HL-60 (cell line): Measurements from ENCODE around the gene GRAMD4.

Experiments
- CTCF ChIP-seq: IDR thresholded peaks from one replicate; pipeline ENCODE4 v1.5.1; 2011; ENCODE audit warnings: low read length, control low read depth, inconsistent platforms; ENCODE audit not compliant: insufficient read depth
- POLR2AphosphoS5 ChIP-seq: IDR thresholded peaks from 2 replicates; pipeline ENCODE4 v1.6.1; 2012; ENCODE audit warnings: low read depth
- REST ChIP-seq: IDR thresholded peaks from 2 replicates; pipeline ENCODE4 v1.6.1; 2012; ENCODE audit warnings: low read depth; ENCODE audit not compliant: insufficient replicate concordance
- SPI1 ChIP-seq: IDR thresholded peaks from 2 replicates; pipeline ENCODE4 v1.6.1; 2012; ENCODE audit warnings: low read depth, mild to moderate bottlenecking, borderline replicate concordance

- TF ChIP-seq SPI1, result no peak
- no peak for TF ChIP-seq CTCF
- no peak for TF ChIP-seq REST
- no peak for TF ChIP-seq POLR2AphosphoS5
These were observed 5.7 kb downstream of the GRAMD4 start for GRCh38 chr22:46625843-46626349.
